Right lung (tissue), 10 donors: ENCODE measurements around the gene PALS2. TPM values are rescaled to one million over a fixed set of nuclear protein-coding genes. Genes with fewer than 3 reads are reported as not detected.

Source experiments
- DNase-seq, 2 donors: peaks; one replicate each; pipeline ENCODE4 v3.0.0-alpha.2; 2013
- long read RNA-seq, 8 donors: transcript quantifications; one replicate each; lab custom pipeline, GENCODE V29; 2026
- polyA plus RNA-seq, 5 donors: library from polyadenylated mRNA; unstranded; fragments of 120-200 nt; gene quantifications; one replicate each; pipeline versions ENCODE4 v1.2.1 to v1.2.3, GENCODE V29; 2013; ENCODE audit warnings: inconsistent platforms in 1 of 5, low replicate concordance in 1 of 5; ENCODE audit not compliant: insufficient read length in 5 of 5, insufficient read depth in 1 of 5

PALS2 gene
- 10 to 100 TPM in 2 of 5 donors, 1 to 10 TPM in 3; 5.5 to 11.6 (median 9.3) TPM for polyA plus RNA-seq
- long read RNA-seq, donor 1 = 0 reads
- long read RNA-seq, donor 2 = 0 reads
- long read RNA-seq, donor 3, full-length matches to known transcripts = 2 of 2 reads
- long read RNA-seq, donor 3, partial matches to known transcripts = 0 of 2 reads
- long read RNA-seq, donor 3, other reads (novel, unspliced or antisense) = 0 of 2 reads
- long read RNA-seq, donor 4, partial matches to known transcripts = 0 of 1 reads
- long read RNA-seq, donor 4, other reads (novel, unspliced or antisense) = 0 of 1 reads
- long read RNA-seq, donor 5, full-length matches to known transcripts = 1 of 1 reads
- long read RNA-seq, donor 5, partial matches to known transcripts = 0 of 1 reads
- long read RNA-seq, donor 5, other reads (novel, unspliced or antisense) = 0 of 1 reads
- long read RNA-seq, donor 6, full-length matches to known transcripts = 2 of 2 reads
- long read RNA-seq, donor 6, partial matches to known transcripts = 0 of 2 reads
- long read RNA-seq, donor 6, other reads (novel, unspliced or antisense) = 0 of 2 reads
- long read RNA-seq, donor 7 = 0 reads
- long read RNA-seq, donor 8, full-length matches to known transcripts = 2 of 2 reads
- long read RNA-seq, donor 8, partial matches to known transcripts = 0 of 2 reads
- long read RNA-seq, donor 8, other reads (novel, unspliced or antisense) = 0 of 2 reads

- peak; percentile 69 to 76 for DNase-seq
These were observed at the start of gene PALS2 for GRCh38 chr7:24572997-24573553. PALS2 (plus strand) TSS chr7:24573452; CDS start chr7:24623668, 50,216 bp downstream.

- DNase-seq = no peak
These were observed 42.0 kb upstream of the PALS2 start for GRCh38 chr7:24531255-24531654.

DNA sequence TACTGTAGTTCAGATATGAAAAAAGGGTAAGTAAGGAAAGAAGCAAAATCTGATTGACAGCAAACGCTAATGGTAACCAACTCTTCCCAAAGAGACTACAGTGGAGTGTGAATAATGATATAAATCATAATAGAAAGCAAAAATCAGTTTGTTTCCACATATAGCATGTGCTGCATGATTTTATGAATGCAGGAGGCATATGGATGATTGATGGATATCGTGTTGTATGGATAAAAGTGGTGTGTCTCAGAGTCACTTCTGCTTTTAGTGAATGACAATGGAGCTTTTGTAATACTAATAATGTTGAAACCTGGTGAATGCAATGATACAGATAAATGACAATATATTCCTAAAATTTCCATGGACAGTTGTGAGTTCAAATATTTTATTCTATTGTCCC, 36.6 kb upstream of the PALS2 start:
- no peak for DNase-seq

DNA sequence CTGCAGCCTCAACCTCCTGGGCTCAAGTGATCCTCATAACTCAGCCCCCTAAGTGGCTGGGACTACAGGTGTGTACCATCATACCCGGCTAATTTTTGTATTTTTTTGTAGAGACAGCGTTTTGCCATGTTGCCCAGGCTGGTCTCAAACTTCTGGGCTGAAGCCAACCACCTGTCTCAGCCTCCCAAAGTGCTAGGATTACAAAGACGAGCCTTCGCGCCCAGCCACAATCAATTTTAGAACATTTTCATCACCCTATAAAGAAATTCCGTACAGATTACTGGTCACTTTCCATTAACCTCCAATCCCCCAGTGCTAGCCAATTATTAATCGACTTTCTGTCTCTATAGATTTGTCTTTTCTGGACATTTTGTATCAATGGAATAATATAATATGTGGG, 32.3 kb upstream of the PALS2 start:
- DNase-seq = no peak

DNA sequence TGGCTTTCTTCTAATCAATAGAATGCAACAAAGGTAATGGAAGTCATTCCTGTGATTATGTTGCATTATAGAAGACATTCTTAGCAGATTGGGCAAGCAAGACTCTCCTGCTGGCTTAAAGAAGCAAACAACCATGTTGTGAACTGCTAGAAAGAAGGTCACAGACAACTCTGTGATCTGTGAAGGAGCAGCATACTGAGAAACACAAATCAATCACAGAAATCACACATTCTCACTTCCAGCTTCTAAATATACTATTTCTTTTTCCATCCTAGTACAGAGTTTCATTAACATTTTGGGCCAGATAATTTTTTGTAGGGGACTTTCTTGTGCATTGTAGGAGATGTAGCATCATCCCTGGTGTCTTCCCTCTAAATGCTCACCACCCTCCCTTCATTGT, 28.0 kb upstream of the PALS2 start:
- DNase-seq = no peak

DNA sequence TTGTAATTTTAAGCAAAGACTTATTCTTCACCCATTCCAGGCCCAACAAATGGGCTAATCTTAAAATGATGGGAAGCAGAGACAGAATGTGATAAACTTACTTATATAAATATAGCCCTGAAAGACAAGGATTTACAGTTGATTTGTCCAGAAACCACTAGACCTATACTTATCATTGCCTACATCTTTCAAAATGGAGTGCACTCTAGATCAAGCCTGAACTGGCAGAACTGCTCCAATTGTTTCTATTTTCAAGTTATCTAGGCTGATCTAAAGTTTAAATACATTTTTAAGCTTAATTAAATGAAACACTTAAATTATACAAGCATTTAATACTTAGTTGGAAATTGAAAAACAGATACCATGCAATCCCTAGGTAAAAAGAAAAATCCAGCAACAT, 24.9 kb upstream of the PALS2 start:
- DNase-seq = no peak

DNA sequence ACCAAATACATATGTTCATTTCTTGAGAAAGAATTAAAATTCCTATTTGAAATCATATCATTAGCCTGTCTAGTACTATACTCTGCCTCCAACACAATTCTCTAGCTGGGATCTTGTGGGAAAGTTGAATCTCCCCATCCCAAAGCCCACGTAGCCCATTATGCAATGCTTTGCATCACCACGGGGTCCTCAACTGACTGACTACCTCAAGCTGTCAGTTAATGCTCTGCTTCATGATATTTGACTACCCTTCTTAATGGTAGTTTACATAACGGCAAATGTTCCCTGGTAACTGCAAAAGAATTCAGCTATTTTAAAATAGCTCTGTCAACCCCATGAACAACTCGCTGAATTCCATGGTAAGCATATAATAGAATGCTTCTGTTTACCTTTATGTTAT, 23.3 kb upstream of the PALS2 start:
- DNase-seq = no peak

GRCh38 chr7:24555184-24555583, 18.1 kb upstream of the PALS2 start:
- no peak for DNase-seq

DNA sequence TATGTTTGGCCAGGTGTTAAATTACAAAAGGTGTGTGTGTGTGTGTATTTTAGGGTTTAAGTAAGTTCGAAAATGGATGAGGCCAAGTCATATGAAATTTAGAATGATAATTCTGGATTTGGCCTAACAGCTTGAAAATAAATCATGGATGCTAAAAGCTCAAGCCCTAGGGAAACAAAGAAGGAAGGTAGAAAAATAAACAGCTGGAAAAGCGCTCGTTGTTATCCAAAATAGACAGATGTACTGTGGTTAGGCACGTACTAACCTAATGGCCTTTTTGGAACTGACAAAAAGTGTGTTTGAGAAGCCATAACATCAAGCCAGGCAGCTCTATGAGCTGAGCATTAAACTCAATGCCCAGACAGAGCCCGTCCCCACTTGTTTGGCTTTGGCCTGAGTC, 17.5 kb upstream of the PALS2 start:
- DNase-seq = no peak

- no peak for DNase-seq
These were observed 12.5 kb upstream of the PALS2 start for GRCh38 chr7:24560772-24561171.

DNA sequence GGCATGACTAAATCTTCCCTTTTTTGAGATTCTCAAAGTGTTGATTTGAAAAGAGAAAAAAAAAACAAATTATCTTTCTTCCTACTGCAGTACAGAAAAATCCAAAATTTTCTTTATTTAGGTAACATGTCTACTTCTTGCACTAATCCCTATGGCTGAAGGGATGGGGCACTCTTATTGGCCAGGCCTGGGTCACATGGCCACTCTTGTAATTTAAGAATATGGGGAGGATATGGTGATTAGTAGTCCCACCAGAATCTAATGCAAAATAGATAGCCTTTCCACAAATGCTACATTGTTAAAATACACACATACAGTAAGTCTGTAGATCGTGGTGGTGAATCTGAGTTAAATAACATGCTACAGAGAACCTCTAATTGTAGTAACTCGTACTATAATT, 7.0 kb upstream of the PALS2 start:
- DNase-seq = no peak

- no peak for DNase-seq
These were observed 2.3 kb upstream of the PALS2 start for GRCh38 chr7:24570983-24571382.

DNA sequence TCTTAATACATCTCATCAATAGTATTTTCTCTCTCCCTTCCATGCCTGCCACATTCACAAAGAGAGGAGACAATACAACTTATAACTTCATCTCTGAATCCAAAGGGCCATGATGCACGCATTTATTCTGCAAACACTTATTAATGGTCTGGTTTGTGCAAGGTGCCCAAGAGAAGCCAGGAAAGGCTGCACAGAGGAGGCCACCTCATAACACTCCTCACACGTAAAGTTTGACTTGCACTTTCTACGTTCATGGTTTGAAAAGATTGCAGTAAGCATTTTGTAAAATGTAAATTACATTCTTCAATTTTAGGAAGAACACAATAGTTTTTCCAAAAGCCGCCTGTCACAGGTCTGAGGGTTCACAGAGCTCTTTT, 1.2 kb upstream of the PALS2 start:
- DNase-seq = no peak

DNA sequence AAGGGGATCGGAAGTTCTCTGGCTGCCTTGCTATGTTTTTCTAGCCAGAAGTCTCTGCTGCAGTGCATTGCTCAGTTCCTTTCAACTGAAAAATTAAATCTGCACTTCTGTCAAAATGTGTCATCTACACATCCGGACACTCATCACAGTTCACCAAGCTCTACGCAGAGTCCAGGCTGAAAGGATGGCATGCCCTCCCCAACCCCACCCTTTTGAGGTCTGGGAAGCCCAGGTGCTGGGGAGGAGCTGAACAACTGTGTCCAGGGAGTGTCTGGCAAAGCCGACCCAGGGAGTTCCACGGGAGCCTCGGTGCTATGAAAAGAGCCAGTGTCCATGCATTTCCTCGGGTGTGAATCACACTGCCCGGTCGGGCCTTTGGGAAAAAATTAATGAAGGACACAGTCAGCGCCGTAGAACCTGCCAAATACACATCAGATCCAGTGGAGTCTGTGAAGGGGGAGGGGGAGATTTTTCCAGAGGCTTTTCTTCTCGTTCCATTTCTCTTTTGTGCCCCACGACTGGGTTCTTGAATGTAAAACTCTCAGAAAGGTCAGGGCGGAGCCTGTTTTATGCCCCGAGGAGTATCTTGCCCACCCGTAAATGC, 757 bp upstream of the PALS2 start:
- peak in 1 of 2 donors; percentile 13 for DNase-seq

DNA sequence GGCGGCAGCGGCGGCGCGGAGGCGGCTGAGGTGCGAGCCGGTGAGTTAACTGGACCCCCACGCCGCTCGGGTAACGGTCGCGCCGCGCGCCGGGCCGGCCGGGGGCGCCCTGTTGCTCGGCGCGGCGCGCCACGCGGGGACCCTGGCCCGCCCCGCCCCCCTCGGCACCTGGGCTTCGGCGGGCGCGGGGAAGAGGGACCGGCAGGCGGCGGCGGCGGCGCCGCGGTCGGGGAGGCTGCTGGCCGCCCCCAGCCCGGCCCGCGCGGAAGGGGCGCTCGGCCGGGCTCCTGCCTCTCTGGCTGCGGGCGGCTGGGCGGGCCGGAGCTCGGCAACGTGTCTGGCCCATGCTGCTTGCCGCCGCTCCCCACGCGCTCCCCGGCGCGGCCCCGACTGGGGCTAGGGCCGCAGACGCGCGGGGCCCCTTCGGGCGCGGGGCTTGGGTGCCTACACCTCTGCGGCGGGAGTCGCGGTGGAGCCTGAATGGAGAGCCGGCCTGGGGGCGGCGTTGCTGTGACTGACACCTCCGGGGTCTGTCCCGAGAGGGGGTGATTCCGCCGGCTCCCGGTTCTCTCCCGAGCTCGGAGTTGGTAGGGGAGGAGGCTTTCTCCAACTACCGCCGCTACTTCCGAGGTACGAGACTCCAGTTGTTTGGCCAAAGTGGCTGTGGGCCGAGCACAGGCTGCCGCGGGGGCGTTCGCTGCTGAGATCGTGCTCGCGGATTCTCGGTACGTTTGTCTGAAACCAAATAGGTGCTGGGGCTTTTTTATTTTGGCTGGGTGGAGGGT, 494 bp downstream of the PALS2 start:
- peak; percentile 34 to 36 for DNase-seq

GRCh38 chr7:24574386-24574785, 1.1 kb downstream of the PALS2 start:
- DNase-seq = peak in 1 of 2 donors; percentile 16

GRCh38 chr7:24574950-24575349, 1.7 kb downstream of the PALS2 start:
- no peak for DNase-seq

DNA sequence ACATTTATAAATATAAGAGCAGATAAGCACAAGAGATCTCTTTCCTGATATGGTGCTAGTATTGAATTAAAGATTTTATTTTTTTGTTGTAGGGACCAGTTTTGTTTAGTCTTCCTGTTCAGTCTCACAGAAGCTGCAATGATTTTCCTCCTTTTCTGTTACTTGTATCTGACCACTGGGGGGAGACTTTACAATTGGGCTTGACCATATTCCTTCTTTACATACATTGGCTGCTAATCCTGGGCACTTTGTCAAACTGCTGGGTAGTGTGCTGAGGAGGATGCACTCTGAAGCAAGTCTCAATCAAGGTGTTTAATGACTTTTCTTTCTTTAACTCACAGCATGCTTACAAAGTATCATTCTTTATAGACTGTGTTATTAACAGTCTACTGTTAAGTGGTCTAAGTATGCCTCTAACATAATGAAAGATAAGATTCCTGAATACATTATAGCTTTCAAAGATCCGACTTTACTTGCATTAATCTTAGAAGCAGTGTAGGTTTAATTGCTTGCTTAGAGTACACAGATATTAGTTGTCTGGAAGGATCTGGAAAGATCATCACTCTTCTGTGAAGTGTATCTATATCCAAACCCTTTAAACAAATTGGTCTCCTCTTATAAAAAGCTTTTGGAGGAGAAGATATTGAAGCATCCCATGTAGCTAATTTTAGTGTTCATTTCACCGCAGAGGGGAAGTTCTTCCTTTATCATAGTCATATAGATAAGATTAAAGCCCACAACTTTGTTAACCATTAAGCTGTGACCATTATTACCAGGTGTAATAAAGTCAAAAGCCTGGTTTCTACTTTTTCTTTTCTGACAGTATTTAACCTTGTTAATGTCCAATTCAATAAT, 3.1 kb downstream of the PALS2 start:
- peak; percentile 50 to 53 for DNase-seq

DNA sequence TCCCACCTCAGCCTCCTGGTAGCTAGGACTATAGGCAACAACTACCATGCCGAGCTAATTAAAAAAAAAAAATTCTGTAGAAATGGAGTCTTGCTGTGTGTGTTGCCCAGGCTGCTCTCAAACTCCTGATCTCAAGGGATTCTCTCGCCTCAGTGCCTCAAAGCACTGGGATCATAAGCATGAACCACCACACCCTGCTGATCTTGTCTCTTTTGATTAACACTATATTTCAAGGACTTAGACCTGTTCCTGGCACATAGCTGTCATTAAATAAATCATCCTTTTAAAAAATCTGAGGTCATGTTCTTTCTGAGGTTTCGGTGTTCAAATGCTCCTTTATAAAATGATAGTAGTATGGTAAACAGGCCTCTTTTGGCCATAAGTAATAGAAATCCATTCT, 4.8 kb downstream of the PALS2 start:
- DNase-seq = no peak

DNA sequence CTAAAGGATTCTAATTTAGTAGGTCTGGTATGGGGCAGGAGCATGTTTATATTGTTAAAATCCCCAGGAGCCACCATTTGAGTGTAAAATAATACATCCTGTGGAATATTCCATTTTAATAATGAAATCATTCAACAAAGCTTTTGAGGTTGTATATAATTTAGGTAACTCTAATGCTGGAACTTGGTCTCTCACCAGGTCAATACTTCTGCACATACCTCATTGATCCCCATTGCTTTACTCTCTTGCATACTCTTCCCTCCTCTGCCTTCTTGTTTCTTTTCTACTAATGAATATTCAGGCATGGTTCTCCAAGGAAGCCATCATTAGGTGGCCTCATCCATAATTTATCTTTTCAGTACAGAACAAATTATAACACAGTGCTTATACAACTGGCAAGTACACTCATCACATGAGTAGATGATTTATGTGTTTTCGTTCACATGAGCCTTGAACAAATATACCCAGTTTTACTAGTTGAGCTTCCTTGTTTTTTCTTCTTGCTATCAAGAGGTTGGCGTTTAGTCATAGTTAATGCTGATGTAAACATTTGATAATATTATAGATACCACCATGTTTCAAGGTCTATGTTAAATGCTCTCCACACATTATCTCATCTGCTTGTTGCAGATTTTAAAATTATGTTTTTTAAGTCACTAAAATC, 7.2 kb downstream of the PALS2 start:
- no peak for DNase-seq
